ENCODE measurements around the gene MAFG. TPM values are rescaled to one million over a fixed set of nuclear protein-coding genes. Genes with fewer than 3 reads are reported as not detected.
A peak's percentile ranks its signal among the peaks of the same experiment; 100 is the strongest.

Gene MAFG
- total RNA-seq, 2 experiments from 2014 or later, result 14.0 to 16.5 TPM

DNA sequence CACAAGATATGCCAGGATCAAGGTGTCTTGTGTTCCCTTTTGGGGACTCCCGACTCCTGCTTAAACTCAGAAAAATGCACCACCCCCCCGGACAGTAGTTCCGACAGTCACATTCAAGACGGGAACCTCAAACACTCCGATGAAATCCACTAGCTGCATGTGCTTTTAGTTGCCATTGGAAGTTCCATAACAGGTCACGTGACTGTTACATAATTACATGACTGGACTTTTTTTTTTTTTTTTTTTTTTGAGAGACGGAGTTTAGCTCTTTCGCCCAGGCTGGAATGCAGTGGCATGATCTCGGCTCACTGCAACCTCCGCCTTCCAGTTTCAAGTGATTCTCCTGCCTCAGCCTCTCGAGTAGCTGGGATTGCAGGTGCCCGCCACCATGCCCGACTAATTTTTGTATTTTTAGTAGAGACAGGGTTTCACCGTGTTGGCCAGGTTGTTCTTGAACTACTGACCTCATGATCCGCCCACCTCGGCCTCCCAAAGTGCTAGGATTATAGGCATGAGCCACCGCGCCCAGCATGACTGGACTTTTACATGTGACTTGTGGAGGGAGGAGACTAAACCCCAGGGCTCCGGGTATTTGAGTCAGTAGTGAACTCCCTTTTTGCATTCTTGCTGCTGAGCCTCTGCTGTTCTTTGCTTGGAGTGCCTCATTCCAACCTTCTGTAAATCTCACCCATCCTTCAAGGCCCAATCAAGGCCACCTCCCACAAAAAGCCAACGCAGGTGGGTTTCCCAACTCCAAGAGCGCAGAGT is 11.1 kb downstream of the MAFG start:
- Mint-ChIP-seq H3K4me1 (ENCODE audit: low read depth) (peaks cover 35% of the 10 kb centered on the region), H3K27me3 (ENCODE audit: low read depth) (no peaks in the 10 kb centered on the region)
- ATAC-seq, result no peak

DNA sequence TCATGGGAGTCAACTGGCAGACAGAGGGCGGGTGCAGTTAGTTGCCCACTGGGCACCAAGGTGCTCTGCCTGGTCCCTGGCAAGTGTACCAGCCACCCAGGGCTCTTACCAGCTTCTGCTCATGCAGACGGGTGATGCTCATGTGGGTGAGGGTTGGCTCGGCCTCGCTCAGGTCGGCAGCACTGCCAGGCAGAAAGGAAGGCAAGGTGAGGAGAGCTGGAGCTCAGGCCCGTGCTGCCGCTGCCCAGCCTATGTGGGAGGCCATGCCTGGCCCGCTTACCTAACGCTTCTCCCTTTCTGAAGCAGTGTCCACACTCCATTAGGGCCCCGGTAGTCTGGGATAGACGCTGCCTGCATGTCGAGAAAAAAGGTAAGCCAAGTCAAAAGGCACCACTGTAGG is 12.2 kb downstream of the MAFG start:
- Mint-ChIP-seq H3K36me3 (ENCODE audit: low read depth) (peaks cover 51% of the 10 kb centered on the region), H3K27ac (no peak overlapping the region), H3K27me3 (ENCODE audit: low read depth) (no peaks in the 10 kb centered on the region), H3K4me1 (ENCODE audit: low read depth) (peaks cover 35% of the 10 kb centered on the region), H3K4me3 (no peak overlapping the region), H3K9me3 (ENCODE audit: insufficient read depth) (no peaks in the 10 kb centered on the region)
- ATAC-seq (no peak), DNase-seq (no peak)
- CTCF ChIA-PET, result no interaction called here
- POLR2A ChIA-PET, result interaction anchor here (0.8 kb wide), 1 partner anchor 11 kb away, joined by 5 read pairs; the partner anchor contains the start of gene MAFG

More for the DNA sequence above, 11.1 kb downstream of the MAFG start:
- CTCF ChIA-PET, result interaction anchor here (1.1 kb wide), 1 partner anchor 43 kb away, joined by 3 read pairs; no protein-coding TSS in a partner anchor
- H3K36me3 Mint-ChIP-seq (ENCODE audit: low read depth), result peaks cover 54% of the 10 kb centered on the region
- H3K9me3 Mint-ChIP-seq (ENCODE audit: insufficient read depth), result no peaks in the 10 kb centered on the region
- peak overlapping the region; percentile 82 for H3K4me3 Mint-ChIP-seq
- POLR2A ChIA-PET, result interaction anchor here (1.1 to 2.2 kb wide), 3 partner anchors 11 to 46 kb away, joined by 3 to 19 read pairs (median 6); partner anchors contain the start of genes ARHGDIA and MAFG
- DNase-seq, result no peak
- peak overlapping the region; percentile 16 for H3K27ac Mint-ChIP-seq

GRCh38 chr17:81914103-81914850 is 13.3 kb downstream of the MAFG start:
- H3K4me3 Mint-ChIP-seq, result no peak overlapping the region
- no peak overlapping the region for H3K27ac Mint-ChIP-seq
- no peaks in the 10 kb centered on the region for H3K9me3 Mint-ChIP-seq (ENCODE audit: insufficient read depth)
- ChIA-PET CTCF (interaction anchor here (1.0 kb wide), 1 partner anchor 45 kb away, joined by 3 read pairs; no protein-coding TSS in a partner anchor), POLR2A (no interaction called here)
- peaks cover 41% of the 10 kb centered on the region for H3K4me1 Mint-ChIP-seq (ENCODE audit: low read depth)
- no peaks in the 10 kb centered on the region for H3K27me3 Mint-ChIP-seq (ENCODE audit: low read depth)
- peaks cover 51% of the 10 kb centered on the region for H3K36me3 Mint-ChIP-seq (ENCODE audit: low read depth)
- no peak for ATAC-seq
- DNase-seq, result no peak

GRCh38 chr17:81913394-81914102 is 14.0 kb downstream of the MAFG start:
- Mint-ChIP-seq H3K27me3 (ENCODE audit: low read depth) (no peaks in the 10 kb centered on the region), H3K36me3 (ENCODE audit: low read depth) (peaks cover 50% of the 10 kb centered on the region), H3K9me3 (ENCODE audit: insufficient read depth) (no peaks in the 10 kb centered on the region), H3K4me1 (ENCODE audit: low read depth) (peaks cover 34% of the 10 kb centered on the region), H3K27ac (peak overlapping the region; percentile 22), H3K4me3 (no peak overlapping the region)
- POLR2A ChIA-PET, result no interaction called here
- CTCF ChIA-PET, result interaction anchor here (1.0 to 1.2 kb wide), 2 partner anchors 44 to 46 kb away, joined by 3 to 5 read pairs; no protein-coding TSS in a partner anchor
- no peak for DNase-seq
- no peak for ATAC-seq

GRCh38 chr17:81912441-81913309 is 14.9 kb downstream of the MAFG start:
- Mint-ChIP-seq H3K4me1 (ENCODE audit: low read depth) (peaks cover 28% of the 10 kb centered on the region), H3K36me3 (ENCODE audit: low read depth) (peaks cover 53% of the 10 kb centered on the region), H3K27ac (peak overlapping the region; percentile 22), H3K27me3 (ENCODE audit: low read depth) (no peaks in the 10 kb centered on the region), H3K9me3 (ENCODE audit: insufficient read depth) (no peaks in the 10 kb centered on the region), H3K4me3 (peak overlapping the region; percentile 25)
- ATAC-seq (no peak), DNase-seq (no peak)
- ChIA-PET POLR2A (no interaction called here), CTCF (interaction anchor here (1.0 to 1.2 kb wide), 2 partner anchors 43 to 47 kb away, joined by 3 to 5 read pairs; no protein-coding TSS in a partner anchor)

- ATAC-seq, result no peak
- H3K36me3 Mint-ChIP-seq (ENCODE audit: low read depth), result peaks cover 49% of the 10 kb centered on the region
- CTCF ChIA-PET, result no interaction called here
- DNase-seq, result no peak
- H3K27me3 Mint-ChIP-seq (ENCODE audit: low read depth), result no peaks in the 10 kb centered on the region
- POLR2A ChIA-PET, result no interaction called here
- peaks cover 23% of the 10 kb centered on the region for H3K4me1 Mint-ChIP-seq (ENCODE audit: low read depth)
- peak overlapping the region; percentile 61 for H3K4me3 Mint-ChIP-seq
- H3K27ac Mint-ChIP-seq, result no peak overlapping the region
- no peaks in the 10 kb centered on the region for H3K9me3 Mint-ChIP-seq (ENCODE audit: insufficient read depth)
Observed at GRCh38 chr17:81911969-81912368, 15.6 kb downstream of the MAFG start.

DNA sequence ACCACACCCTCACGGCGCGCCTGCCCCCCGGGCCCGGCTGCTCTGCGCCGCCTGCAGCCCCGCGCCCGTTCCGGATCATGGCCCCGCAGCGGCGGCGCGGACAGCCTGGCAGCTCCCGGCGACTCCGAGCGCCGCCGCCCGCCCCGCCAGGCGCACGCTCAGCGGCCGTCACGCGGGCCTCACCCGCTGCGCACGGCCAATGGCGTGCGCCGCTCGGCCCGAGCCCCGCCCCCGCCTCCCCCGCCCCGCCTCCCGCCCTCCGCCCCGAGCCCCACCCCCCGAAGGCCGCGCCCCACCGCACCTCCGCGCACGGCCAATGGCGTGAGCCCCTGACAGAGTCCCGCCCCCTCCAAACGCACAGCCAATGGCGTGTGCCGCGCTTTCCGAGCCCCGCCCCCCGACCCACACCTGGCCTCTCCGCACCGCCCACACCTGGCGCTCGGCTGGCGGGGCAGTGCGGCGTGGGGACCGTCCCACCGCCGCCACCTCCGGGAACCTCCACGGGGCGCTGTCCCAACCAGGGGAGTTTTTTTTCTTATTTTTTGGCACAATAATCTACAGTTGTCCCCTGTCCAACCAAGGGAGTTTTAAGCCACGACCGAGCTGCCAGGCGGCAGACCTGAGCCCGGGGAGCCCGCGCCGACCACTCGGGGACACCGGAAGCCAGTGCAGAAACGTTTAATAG is 16.1 kb downstream of the MAFG start, which contains the start of gene PCYT2:
PCYT2 (minus strand) TSS at position 123 of the 685 bp plus-strand sequence; CDS start at position 79, 44 bp downstream.
- H3K27me3 Mint-ChIP-seq (ENCODE audit: low read depth), result no peaks in the 10 kb centered on the region
- peak; percentile 90 for ATAC-seq
- peaks cover 19% of the 10 kb centered on the region for H3K4me1 Mint-ChIP-seq (ENCODE audit: low read depth)
- no peaks in the 10 kb centered on the region for H3K9me3 Mint-ChIP-seq (ENCODE audit: insufficient read depth)
- CTCF ChIA-PET, result no interaction called here
- H3K4me3 Mint-ChIP-seq, result peak within 1 kb of the TSS; percentile 87
- peaks cover 46% of the 10 kb centered on the region for H3K36me3 Mint-ChIP-seq (ENCODE audit: low read depth)
- peak within 1 kb of the TSS; percentile 75 for H3K27ac Mint-ChIP-seq
- POLR2A ChIA-PET, result no interaction called here
- peak; percentile 94 for DNase-seq

DNA sequence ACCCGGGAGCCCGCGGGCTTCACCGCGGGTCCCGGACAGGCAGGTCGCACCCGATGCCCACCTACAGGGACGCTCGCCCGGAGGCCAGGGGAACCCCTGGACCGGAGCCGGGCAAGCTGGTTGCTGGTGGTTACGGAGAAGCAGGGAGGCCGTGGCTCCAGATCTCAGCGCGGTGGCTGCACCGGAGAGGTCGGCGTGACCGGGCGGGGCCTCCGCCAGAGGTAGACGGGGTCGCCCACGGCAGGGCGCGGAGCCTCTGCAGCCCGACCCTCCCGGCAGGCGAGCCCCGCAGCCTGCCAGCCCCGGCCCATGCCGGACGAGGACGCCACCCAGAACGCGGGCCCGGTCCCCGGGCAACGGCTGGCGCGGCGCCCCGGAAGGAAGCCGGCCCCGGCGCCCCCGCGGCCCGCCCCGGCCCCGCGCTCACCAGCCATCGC is 16.7 kb downstream of the MAFG start:
- DNase-seq, result peak; percentile 43
- Mint-ChIP-seq H3K9me3 (ENCODE audit: insufficient read depth) (no peaks in the 10 kb centered on the region), H3K27ac (no peak overlapping the region), H3K36me3 (ENCODE audit: low read depth) (peaks cover 42% of the 10 kb centered on the region), H3K4me1 (ENCODE audit: low read depth) (peaks cover 15% of the 10 kb centered on the region), H3K4me3 (peak overlapping the region; percentile 87), H3K27me3 (ENCODE audit: low read depth) (no peaks in the 10 kb centered on the region)
- ChIA-PET POLR2A (no interaction called here), CTCF (no interaction called here)
- ATAC-seq, result peak; percentile 49

GRCh38 chr17:81909966-81910839 is 17.3 kb downstream of the MAFG start:
- peak overlapping the region; percentile 75 for H3K27ac Mint-ChIP-seq
- CTCF ChIA-PET, result interaction anchor here (1.1 to 1.2 kb wide), 2 partner anchors 18 to 110 kb away, joined by 3 to 4 read pairs; no protein-coding TSS in a partner anchor
- H3K4me1 Mint-ChIP-seq (ENCODE audit: low read depth), result peaks cover 13% of the 10 kb centered on the region
- no peak for DNase-seq
- H3K36me3 Mint-ChIP-seq (ENCODE audit: low read depth), result peaks cover 38% of the 10 kb centered on the region
- H3K27me3 Mint-ChIP-seq (ENCODE audit: low read depth), result no peaks in the 10 kb centered on the region
- no peak for ATAC-seq
- peak overlapping the region; percentile 87 for H3K4me3 Mint-ChIP-seq
- no peaks in the 10 kb centered on the region for H3K9me3 Mint-ChIP-seq (ENCODE audit: insufficient read depth)
- POLR2A ChIA-PET, result interaction anchor here (0.6 to 1.5 kb wide), 3 partner anchors 7 to 18 kb away, joined by 3 to 7 read pairs (median 5); partner anchors contain the start of gene ANAPC11

Measured in activated CD8-positive, alpha-beta T cell treated with anti-CD3 and anti-CD28 coated beads, Interleukin-2, amount 10 ng/mL, durations not matched to agents 7 days and 5 days (primary cell).